ENCODE data around the gene NALCN. TPM values are rescaled to one million over a fixed set of nuclear protein-coding genes. Genes with fewer than 3 reads are reported as not detected.

NALCN gene
- total and polyA plus RNA-seq, 2 of the 8 experiments (the other 6 are each of a cell fraction or from before 2014, with no cell fraction given): 0.26 to 0.54 TPM

DNA sequence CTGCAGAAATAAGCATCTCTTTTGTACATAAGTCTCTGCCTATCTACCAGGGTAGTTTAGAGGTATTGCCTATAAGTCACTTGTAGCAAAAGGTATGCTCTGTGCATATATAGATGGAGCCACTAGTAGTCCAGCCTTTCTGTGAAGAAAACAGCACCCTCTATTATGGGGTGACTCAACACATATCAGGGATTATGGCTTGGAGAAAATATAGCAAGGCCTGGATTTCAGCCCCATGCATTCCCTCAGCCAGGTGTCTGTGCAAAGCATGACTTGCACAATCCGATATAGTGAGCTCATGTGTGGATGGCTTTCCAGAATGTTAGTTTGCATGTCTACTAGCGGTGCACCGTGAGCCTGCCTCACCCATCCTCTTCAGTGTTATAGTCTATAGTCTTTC lies 13.4 kb upstream of the NALCN start (continued):
- TF ChIP-seq, protein P1, sequence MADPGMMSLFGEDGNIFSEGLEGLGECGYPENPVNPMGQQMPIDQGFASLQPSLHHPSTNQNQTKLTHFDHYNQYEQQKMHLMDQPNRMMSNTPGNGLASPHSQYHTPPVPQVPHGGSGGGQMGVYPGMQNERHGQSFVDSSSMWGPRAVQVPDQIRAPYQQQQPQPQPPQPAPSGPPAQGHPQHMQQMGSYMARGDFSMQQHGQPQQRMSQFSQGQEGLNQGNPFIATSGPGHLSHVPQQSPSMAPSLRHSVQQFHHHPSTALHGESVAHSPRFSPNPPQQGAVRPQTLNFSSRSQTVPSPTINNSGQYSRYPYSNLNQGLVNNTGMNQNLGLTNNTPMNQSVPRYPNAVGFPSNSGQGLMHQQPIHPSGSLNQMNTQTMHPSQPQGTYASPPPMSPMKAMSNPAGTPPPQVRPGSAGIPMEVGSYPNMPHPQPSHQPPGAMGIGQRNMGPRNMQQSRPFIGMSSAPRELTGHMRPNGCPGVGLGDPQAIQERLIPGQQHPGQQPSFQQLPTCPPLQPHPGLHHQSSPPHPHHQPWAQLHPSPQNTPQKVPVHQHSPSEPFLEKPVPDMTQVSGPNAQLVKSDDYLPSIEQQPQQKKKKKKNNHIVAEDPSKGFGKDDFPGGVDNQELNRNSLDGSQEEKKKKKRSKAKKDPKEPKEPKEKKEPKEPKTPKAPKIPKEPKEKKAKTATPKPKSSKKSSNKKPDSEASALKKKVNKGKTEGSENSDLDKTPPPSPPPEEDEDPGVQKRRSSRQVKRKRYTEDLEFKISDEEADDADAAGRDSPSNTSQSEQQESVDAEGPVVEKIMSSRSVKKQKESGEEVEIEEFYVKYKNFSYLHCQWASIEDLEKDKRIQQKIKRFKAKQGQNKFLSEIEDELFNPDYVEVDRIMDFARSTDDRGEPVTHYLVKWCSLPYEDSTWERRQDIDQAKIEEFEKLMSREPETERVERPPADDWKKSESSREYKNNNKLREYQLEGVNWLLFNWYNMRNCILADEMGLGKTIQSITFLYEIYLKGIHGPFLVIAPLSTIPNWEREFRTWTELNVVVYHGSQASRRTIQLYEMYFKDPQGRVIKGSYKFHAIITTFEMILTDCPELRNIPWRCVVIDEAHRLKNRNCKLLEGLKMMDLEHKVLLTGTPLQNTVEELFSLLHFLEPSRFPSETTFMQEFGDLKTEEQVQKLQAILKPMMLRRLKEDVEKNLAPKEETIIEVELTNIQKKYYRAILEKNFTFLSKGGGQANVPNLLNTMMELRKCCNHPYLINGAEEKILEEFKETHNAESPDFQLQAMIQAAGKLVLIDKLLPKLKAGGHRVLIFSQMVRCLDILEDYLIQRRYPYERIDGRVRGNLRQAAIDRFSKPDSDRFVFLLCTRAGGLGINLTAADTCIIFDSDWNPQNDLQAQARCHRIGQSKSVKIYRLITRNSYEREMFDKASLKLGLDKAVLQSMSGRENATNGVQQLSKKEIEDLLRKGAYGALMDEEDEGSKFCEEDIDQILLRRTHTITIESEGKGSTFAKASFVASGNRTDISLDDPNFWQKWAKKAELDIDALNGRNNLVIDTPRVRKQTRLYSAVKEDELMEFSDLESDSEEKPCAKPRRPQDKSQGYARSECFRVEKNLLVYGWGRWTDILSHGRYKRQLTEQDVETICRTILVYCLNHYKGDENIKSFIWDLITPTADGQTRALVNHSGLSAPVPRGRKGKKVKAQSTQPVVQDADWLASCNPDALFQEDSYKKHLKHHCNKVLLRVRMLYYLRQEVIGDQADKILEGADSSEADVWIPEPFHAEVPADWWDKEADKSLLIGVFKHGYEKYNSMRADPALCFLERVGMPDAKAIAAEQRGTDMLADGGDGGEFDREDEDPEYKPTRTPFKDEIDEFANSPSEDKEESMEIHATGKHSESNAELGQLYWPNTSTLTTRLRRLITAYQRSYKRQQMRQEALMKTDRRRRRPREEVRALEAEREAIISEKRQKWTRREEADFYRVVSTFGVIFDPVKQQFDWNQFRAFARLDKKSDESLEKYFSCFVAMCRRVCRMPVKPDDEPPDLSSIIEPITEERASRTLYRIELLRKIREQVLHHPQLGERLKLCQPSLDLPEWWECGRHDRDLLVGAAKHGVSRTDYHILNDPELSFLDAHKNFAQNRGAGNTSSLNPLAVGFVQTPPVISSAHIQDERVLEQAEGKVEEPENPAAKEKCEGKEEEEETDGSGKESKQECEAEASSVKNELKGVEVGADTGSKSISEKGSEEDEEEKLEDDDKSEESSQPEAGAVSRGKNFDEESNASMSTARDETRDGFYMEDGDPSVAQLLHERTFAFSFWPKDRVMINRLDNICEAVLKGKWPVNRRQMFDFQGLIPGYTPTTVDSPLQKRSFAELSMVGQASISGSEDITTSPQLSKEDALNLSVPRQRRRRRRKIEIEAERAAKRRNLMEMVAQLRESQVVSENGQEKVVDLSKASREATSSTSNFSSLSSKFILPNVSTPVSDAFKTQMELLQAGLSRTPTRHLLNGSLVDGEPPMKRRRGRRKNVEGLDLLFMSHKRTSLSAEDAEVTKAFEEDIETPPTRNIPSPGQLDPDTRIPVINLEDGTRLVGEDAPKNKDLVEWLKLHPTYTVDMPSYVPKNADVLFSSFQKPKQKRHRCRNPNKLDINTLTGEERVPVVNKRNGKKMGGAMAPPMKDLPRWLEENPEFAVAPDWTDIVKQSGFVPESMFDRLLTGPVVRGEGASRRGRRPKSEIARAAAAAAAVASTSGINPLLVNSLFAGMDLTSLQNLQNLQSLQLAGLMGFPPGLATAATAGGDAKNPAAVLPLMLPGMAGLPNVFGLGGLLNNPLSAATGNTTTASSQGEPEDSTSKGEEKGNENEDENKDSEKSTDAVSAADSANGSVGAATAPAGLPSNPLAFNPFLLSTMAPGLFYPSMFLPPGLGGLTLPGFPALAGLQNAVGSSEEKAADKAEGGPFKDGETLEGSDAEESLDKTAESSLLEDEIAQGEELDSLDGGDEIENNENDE (IDR thresholded peaks at IDR 0.05; ENCODE audit: insufficient replicate concordance, low read length): no peak
- TF ChIP-seq CREB1 (IDR thresholded peaks at IDR 0.05) (no peak), SIX5 (IDR thresholded peaks at IDR 0.05; ENCODE audit: low read depth, low read length) (no peak), JUND (IDR thresholded peaks at IDR 0.05; ENCODE audit: low read length) (no peak), BCL11A (IDR thresholded peaks at IDR 0.05; ENCODE audit: low read depth in 2 of 2, low read length in 2 of 2) (no peak), SIRT6 (IDR thresholded peaks at IDR 0.05; ENCODE audit: low read length) (no peak), NANOG (IDR thresholded peaks at IDR 0.05; ENCODE audit: insufficient read depth, low read depth, low read length, poor library complexity, severe bottlenecking) (no peak), SP2 (IDR thresholded peaks at IDR 0.05; ENCODE audit: low read length) (no peak)

Data from H1 (cell line).